Erythroblast (primary cell): ENCODE results near the gene FOXL3.
"Not testable (repeated sequence)": the region's sequence is repeated elsewhere in the genome, so short reads cannot be mapped to it uniquely, and the experiment has no call there.

Experiments
- GATA1 ChIP-seq: IDR thresholded peaks from 2 replicates; pipeline ENCODE4 v1.6.1; 2011; ENCODE audit warnings: low read depth, mild to moderate bottlenecking, control low read depth, low read length, moderate library complexity
- POLR2A ChIP-seq: IDR thresholded peaks from 2 replicates; pipeline ENCODE4 v1.6.1; 2011; ENCODE audit warnings: mild to moderate bottlenecking, low read length

DNA sequence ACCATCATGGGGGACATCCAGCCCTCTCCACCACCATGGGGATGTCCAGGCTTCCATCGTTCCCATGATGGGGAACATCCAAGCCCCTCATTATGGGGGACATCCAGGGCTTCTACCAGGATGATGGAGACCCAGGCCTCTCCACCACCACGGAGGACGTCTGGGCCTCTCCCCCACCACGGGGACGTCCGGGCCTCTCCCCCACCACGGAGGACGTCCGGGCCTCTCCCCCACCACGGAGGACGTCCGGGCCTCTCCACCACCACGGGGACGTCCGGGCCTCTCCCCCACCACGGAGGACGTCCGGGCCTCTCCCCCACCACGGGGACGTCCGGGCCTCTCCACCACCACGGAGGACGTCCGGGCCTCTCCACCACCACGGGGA, 46.2 kb downstream of the FOXL3 start:
- not testable (repeated sequence) for TF ChIP-seq POLR2A, GATA1
